ENCODE results near the gene CYP4F2.

GRCh38 chr19:15837221-15837731 is 60.6 kb downstream of the CYP4F2 start:
- TF ChIP-seq CTCF (IDR thresholded peaks at IDR 0.05; ENCODE audit: extremely low read depth in 1 of 2, insufficient read depth in 1 of 2, low read depth in 1 of 2, low read length in 2 of 2) (no peak), POLR2AphosphoS5 (IDR thresholded peaks at IDR 0.05; ENCODE audit: insufficient read depth, low read depth, low read length) (no peak), MYC (IDR thresholded peaks at IDR 0.05; ENCODE audit: low read depth, low read length) (no peak), JUN (IDR thresholded peaks at IDR 0.05; ENCODE audit: borderline replicate concordance, insufficient read depth, insufficient read length, low read depth) (no peak), POLR2A (IDR thresholded peaks at IDR 0.05; ENCODE audit: low read depth, low read length) (no peak), MAX (IDR thresholded peaks at IDR 0.05; ENCODE audit: insufficient read depth, insufficient read length) (no peak), EZH2 (IDR thresholded peaks at IDR 0.05; ENCODE audit: borderline replicate concordance, low read depth, low read length, severe bottlenecking) (no peak), FOS (IDR thresholded peaks at IDR 0.05; ENCODE audit: borderline replicate concordance, insufficient read depth, low read length) (no peak), GATA2 (IDR thresholded peaks at IDR 0.05; ENCODE audit: insufficient read depth, insufficient read length, low read depth, low read length) (no peak)

Measured in endothelial cell of umbilical vein (primary cell).